Measurements from ENCODE around the gene LRRTM4.

DNA sequence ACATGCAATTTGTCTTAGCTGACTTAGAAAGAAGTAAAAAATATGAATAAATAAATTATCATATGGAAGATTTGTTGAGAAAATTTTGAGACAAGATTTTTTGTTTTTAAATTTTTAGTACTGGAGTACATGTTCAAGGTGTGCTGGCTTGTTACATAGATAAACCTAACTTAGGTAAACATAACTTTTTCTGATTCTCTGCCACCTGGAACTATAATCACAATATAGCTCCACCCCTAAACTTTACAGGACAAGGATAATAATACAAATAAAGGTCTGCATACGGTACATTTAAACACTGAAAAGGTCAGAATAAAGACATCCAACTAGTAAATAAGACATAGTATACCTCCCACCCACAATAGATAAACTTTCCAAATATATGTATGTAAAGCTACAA is 330.5 kb downstream of the LRRTM4 start:
- TF ChIP-seq, protein P1, sequence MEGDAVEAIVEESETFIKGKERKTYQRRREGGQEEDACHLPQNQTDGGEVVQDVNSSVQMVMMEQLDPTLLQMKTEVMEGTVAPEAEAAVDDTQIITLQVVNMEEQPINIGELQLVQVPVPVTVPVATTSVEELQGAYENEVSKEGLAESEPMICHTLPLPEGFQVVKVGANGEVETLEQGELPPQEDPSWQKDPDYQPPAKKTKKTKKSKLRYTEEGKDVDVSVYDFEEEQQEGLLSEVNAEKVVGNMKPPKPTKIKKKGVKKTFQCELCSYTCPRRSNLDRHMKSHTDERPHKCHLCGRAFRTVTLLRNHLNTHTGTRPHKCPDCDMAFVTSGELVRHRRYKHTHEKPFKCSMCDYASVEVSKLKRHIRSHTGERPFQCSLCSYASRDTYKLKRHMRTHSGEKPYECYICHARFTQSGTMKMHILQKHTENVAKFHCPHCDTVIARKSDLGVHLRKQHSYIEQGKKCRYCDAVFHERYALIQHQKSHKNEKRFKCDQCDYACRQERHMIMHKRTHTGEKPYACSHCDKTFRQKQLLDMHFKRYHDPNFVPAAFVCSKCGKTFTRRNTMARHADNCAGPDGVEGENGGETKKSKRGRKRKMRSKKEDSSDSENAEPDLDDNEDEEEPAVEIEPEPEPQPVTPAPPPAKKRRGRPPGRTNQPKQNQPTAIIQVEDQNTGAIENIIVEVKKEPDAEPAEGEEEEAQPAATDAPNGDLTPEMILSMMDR (IDR thresholded peaks at IDR 0.05; ENCODE audit: low read depth, low read length): no peak
- no peak for TF ChIP-seq EZH2phosphoT487 (IDR thresholded peaks at IDR 0.05; ENCODE audit: low read depth)

Measured in OCI-LY3 (cell line).